NCI-H2171 (cell line): ENCODE measurements around the gene LDHAL6B.

ENCODE experiments used
- DNase-seq: peaks from one replicate; lab custom pipeline; 2025; lab: John Stamatoyannopoulos, UW

Gene LDHAL6B

GRCh38 chr15:59252137-59252536, 45.5 kb downstream of the LDHAL6B start:
- DNase-seq = no peak

GRCh38 chr15:59255680-59256336, 49.2 kb downstream of the LDHAL6B start:
- DNase-seq = no peak

- DNase-seq = no peak
These were observed 49.8 kb downstream of the LDHAL6B start for GRCh38 chr15:59256482-59256881.

GRCh38 chr15:59257140-59257539, 50.5 kb downstream of the LDHAL6B start:
- DNase-seq = no peak
